Measurements from ENCODE around the gene TNFRSF18.

The TNFRSF18 gene

GRCh38 chr1:1226566-1227362 is 20.4 kb upstream of the TNFRSF18 start:
- DNase-seq = no peak

- DNase-seq = no peak
These were observed 19.5 kb upstream of the TNFRSF18 start for GRCh38 chr1:1225913-1226312.

- DNase-seq = no peak
These were observed 18.9 kb upstream of the TNFRSF18 start for GRCh38 chr1:1225238-1225845.

GRCh38 chr1:1223891-1224290 is 17.5 kb upstream of the TNFRSF18 start:
- DNase-seq = no peak

GRCh38 chr1:1223321-1223720 is 16.9 kb upstream of the TNFRSF18 start:
- no peak for DNase-seq

GRCh38 chr1:1222575-1223225 is 16.3 kb upstream of the TNFRSF18 start:
- no peak for DNase-seq

GRCh38 chr1:1221887-1222574 is 15.6 kb upstream of the TNFRSF18 start:
- no peak for DNase-seq

GRCh38 chr1:1220197-1220596 is 13.8 kb upstream of the TNFRSF18 start:
- no peak for DNase-seq

- DNase-seq = no peak
These were observed 12.9 kb upstream of the TNFRSF18 start for GRCh38 chr1:1219341-1219740.

GRCh38 chr1:1218524-1219200 is 12.3 kb upstream of the TNFRSF18 start:
- no peak for DNase-seq

GRCh38 chr1:1217621-1218523 is 11.5 kb upstream of the TNFRSF18 start:
- no peak for DNase-seq

GRCh38 chr1:1216770-1217620 is 10.6 kb upstream of the TNFRSF18 start:
- DNase-seq = no peak

GRCh38 chr1:1215881-1216605 is 9.7 kb upstream of the TNFRSF18 start:
- no peak for DNase-seq

- no peak for DNase-seq
These were observed 8.8 kb upstream of the TNFRSF18 start for GRCh38 chr1:1215080-1215676.

- no peak for DNase-seq
These were observed 7.2 kb upstream of the TNFRSF18 start, which contains the start of gene TNFRSF4 for GRCh38 chr1:1213345-1214265. TSS of gene TNFRSF4 (minus strand) at chr1:1214153. CDS start at chr1:1214127, 26 bp downstream.

GRCh38 chr1:1212780-1213344 is 6.5 kb upstream of the TNFRSF18 start:
- DNase-seq = no peak

- DNase-seq = no peak
These were observed 5.4 kb upstream of the TNFRSF18 start for GRCh38 chr1:1211541-1212441.

Measured in GDM1 (cell line).